ENCODE data around the gene CTRB1.
A peak's percentile ranks its signal among the peaks of the same experiment; 100 is the strongest.
"Not testable (repeated sequence)": the region's sequence is repeated elsewhere in the genome, so short reads cannot be mapped to it uniquely, and the experiment has no call there.

The CTRB1 gene

GRCh38 chr16:75234856-75235696, 16.3 kb downstream of the CTRB1 start:
- Mint-ChIP-seq H3K27ac (ENCODE audit: low read depth) (no peak overlapping the region), H3K36me3 (ENCODE audit: insufficient read depth) (no peaks in the 10 kb centered on the region), H3K4me1 (peaks cover 11% of the 10 kb centered on the region), H3K9me3 (no peaks in the 10 kb centered on the region), H3K4me3 (no peak overlapping the region), H3K27me3 (peaks cover 4% of the 10 kb centered on the region)
- ATAC-seq (replicated peaks; ENCODE audit: extremely low read depth, poor library complexity, severe bottlenecking) (no peak), DNase-seq (ENCODE audit: low spot score in 2 of 2) (no peak)

GRCh38 chr16:75235721-75236193, 17.0 kb downstream of the CTRB1 start:
- no peak overlapping the region for H3K4me3 Mint-ChIP-seq
- DNase-seq (ENCODE audit: low spot score in 2 of 2): no peak
- peaks cover 11% of the 10 kb centered on the region for H3K4me1 Mint-ChIP-seq
- no peaks in the 10 kb centered on the region for H3K9me3 Mint-ChIP-seq
- peaks cover 7% of the 10 kb centered on the region for H3K27me3 Mint-ChIP-seq
- H3K36me3 Mint-ChIP-seq (ENCODE audit: insufficient read depth): no peaks in the 10 kb centered on the region
- no peak for ATAC-seq (replicated peaks; ENCODE audit: extremely low read depth, poor library complexity, severe bottlenecking)
- H3K27ac Mint-ChIP-seq (ENCODE audit: low read depth): no peak overlapping the region

GRCh38 chr16:75236232-75236631, 17.4 kb downstream of the CTRB1 start:
- no peaks in the 10 kb centered on the region for H3K36me3 Mint-ChIP-seq (ENCODE audit: insufficient read depth)
- no peaks in the 10 kb centered on the region for H3K9me3 Mint-ChIP-seq
- H3K4me1 Mint-ChIP-seq: peaks cover 11% of the 10 kb centered on the region
- peaks cover 7% of the 10 kb centered on the region for H3K27me3 Mint-ChIP-seq
- H3K27ac Mint-ChIP-seq (ENCODE audit: low read depth): no peak overlapping the region
- DNase-seq (ENCODE audit: low spot score in 2 of 2): no peak
- no peak overlapping the region for H3K4me3 Mint-ChIP-seq
- ATAC-seq (replicated peaks; ENCODE audit: extremely low read depth, poor library complexity, severe bottlenecking): peak; percentile 40

GRCh38 chr16:75236736-75237397, 18.1 kb downstream of the CTRB1 start:
- no peak overlapping the region for H3K4me3 Mint-ChIP-seq
- no peaks in the 10 kb centered on the region for H3K9me3 Mint-ChIP-seq
- no peaks in the 10 kb centered on the region for H3K36me3 Mint-ChIP-seq (ENCODE audit: insufficient read depth)
- no peak overlapping the region for H3K27ac Mint-ChIP-seq (ENCODE audit: low read depth)
- peaks cover 11% of the 10 kb centered on the region for H3K4me1 Mint-ChIP-seq
- ATAC-seq (replicated peaks; ENCODE audit: extremely low read depth, poor library complexity, severe bottlenecking): no peak
- DNase-seq (ENCODE audit: low spot score in 2 of 2): no peak
- H3K27me3 Mint-ChIP-seq: peaks cover 7% of the 10 kb centered on the region

GRCh38 chr16:75237398-75238131, 18.8 kb downstream of the CTRB1 start:
- ATAC-seq (replicated peaks; ENCODE audit: extremely low read depth, poor library complexity, severe bottlenecking) (no peak), DNase-seq (ENCODE audit: low spot score in 2 of 2) (no peak)
- H3K4me3 Mint-ChIP-seq: no peak overlapping the region
- H3K27me3 Mint-ChIP-seq: peaks cover 7% of the 10 kb centered on the region
- H3K9me3 Mint-ChIP-seq: no peaks in the 10 kb centered on the region
- H3K4me1 Mint-ChIP-seq: peaks cover 11% of the 10 kb centered on the region
- H3K36me3 Mint-ChIP-seq (ENCODE audit: insufficient read depth): no peaks in the 10 kb centered on the region
- H3K27ac Mint-ChIP-seq (ENCODE audit: low read depth): no peak overlapping the region

- H3K4me3 Mint-ChIP-seq: no peak overlapping the region
- peaks cover 11% of the 10 kb centered on the region for H3K4me1 Mint-ChIP-seq
- no peak for DNase-seq (ENCODE audit: low spot score in 2 of 2)
- peaks cover 7% of the 10 kb centered on the region for H3K27me3 Mint-ChIP-seq
- ATAC-seq (replicated peaks; ENCODE audit: extremely low read depth, poor library complexity, severe bottlenecking): no peak
- no peaks in the 10 kb centered on the region for H3K9me3 Mint-ChIP-seq
- H3K27ac Mint-ChIP-seq (ENCODE audit: low read depth): no peak overlapping the region
- H3K36me3 Mint-ChIP-seq (ENCODE audit: insufficient read depth): no peaks in the 10 kb centered on the region
Observed at GRCh38 chr16:75238132-75238852, 19.5 kb downstream of the CTRB1 start.

- H3K36me3 Mint-ChIP-seq (ENCODE audit: insufficient read depth): no peaks in the 10 kb centered on the region
- no peak for DNase-seq (ENCODE audit: low spot score in 2 of 2)
- no peak for ATAC-seq (replicated peaks; ENCODE audit: extremely low read depth, poor library complexity, severe bottlenecking)
- H3K4me1 Mint-ChIP-seq: peaks cover 7% of the 10 kb centered on the region
- H3K27ac Mint-ChIP-seq (ENCODE audit: low read depth): no peak overlapping the region
- no peaks in the 10 kb centered on the region for H3K9me3 Mint-ChIP-seq
- H3K27me3 Mint-ChIP-seq: peaks cover 7% of the 10 kb centered on the region
- no peak overlapping the region for H3K4me3 Mint-ChIP-seq
Observed at GRCh38 chr16:75238853-75239541, 20.2 kb downstream of the CTRB1 start.

GRCh38 chr16:75239542-75240122, 20.8 kb downstream of the CTRB1 start:
- Mint-ChIP-seq H3K4me3 (no peak overlapping the region), H3K27me3 (peaks cover 7% of the 10 kb centered on the region), H3K4me1 (peaks cover under 1% of the 10 kb centered on the region), H3K36me3 (ENCODE audit: insufficient read depth) (no peaks in the 10 kb centered on the region), H3K27ac (ENCODE audit: low read depth) (no peak overlapping the region), H3K9me3 (no peaks in the 10 kb centered on the region)
- DNase-seq (ENCODE audit: low spot score in 2 of 2): no peak
- no peak for ATAC-seq (replicated peaks; ENCODE audit: extremely low read depth, poor library complexity, severe bottlenecking)

GRCh38 chr16:75240633-75241032, 21.8 kb downstream of the CTRB1 start:
- not testable (repeated sequence) for H3K9me3 Mint-ChIP-seq; H3K27ac Mint-ChIP-seq (ENCODE audit: low read depth); DNase-seq (ENCODE audit: low spot score in 2 of 2); H3K4me3 Mint-ChIP-seq; ATAC-seq (replicated peaks; ENCODE audit: extremely low read depth, poor library complexity, severe bottlenecking); H3K36me3 Mint-ChIP-seq (ENCODE audit: insufficient read depth); H3K27me3 Mint-ChIP-seq; H3K4me1 Mint-ChIP-seq

GRCh38 chr16:75241412-75241811, 22.6 kb downstream of the CTRB1 start:
- DNase-seq (ENCODE audit: low spot score in 2 of 2) (no peak), ATAC-seq (replicated peaks; ENCODE audit: extremely low read depth, poor library complexity, severe bottlenecking) (no peak)
- no peaks in the 10 kb centered on the region for H3K9me3 Mint-ChIP-seq
- H3K27me3 Mint-ChIP-seq: peaks cover 12% of the 10 kb centered on the region
- H3K4me3 Mint-ChIP-seq: no peak overlapping the region
- no peaks in the 10 kb centered on the region for H3K4me1 Mint-ChIP-seq
- no peak overlapping the region for H3K27ac Mint-ChIP-seq (ENCODE audit: low read depth)
- H3K36me3 Mint-ChIP-seq (ENCODE audit: insufficient read depth): no peaks in the 10 kb centered on the region

GRCh38 chr16:75241955-75242354, 23.2 kb downstream of the CTRB1 start:
- Mint-ChIP-seq H3K4me1 (no peaks in the 10 kb centered on the region), H3K36me3 (ENCODE audit: insufficient read depth) (no peaks in the 10 kb centered on the region), H3K9me3 (no peaks in the 10 kb centered on the region), H3K27ac (ENCODE audit: low read depth) (no peak overlapping the region), H3K27me3 (peaks cover 18% of the 10 kb centered on the region), H3K4me3 (no peak overlapping the region)
- ATAC-seq (replicated peaks; ENCODE audit: extremely low read depth, poor library complexity, severe bottlenecking) (no peak), DNase-seq (ENCODE audit: low spot score in 2 of 2) (no peak)

Measured in central memory CD8-positive, alpha-beta T cell (primary cell).